Mesodermal cell (in vitro differentiated cells): ENCODE measurements around the gene ZBTB11.
"Not testable (repeated sequence)": the region's sequence is repeated elsewhere in the genome, so short reads cannot be mapped to it uniquely, and the experiment has no call there.

ENCODE experiments used
- H3K27ac ChIP-seq: 2 replicates; pipeline ENCODE4 v1.7.0; 2013; ENCODE audit warnings: mild to moderate bottlenecking, low read depth, low read length, moderate library complexity; ENCODE audit not compliant: severe bottlenecking
- H3K36me3 ChIP-seq: 2 replicates; pipeline ENCODE4 v1.7.1; 2013; ENCODE audit warnings: mild to moderate bottlenecking, low read length, moderate library complexity; ENCODE audit not compliant: control insufficient read depth, insufficient read depth
- H3K4me1 ChIP-seq: one replicate; pipeline ENCODE4 v1.7.1; 2013; ENCODE audit warnings: mild to moderate bottlenecking, low read length; ENCODE audit not compliant: insufficient read depth, control insufficient read depth, poor library complexity, severe bottlenecking
- H3K4me3 ChIP-seq: 2 replicates; pipeline ENCODE4 v1.7.0; 2013; ENCODE audit warnings: low read length, control low read depth, mild to moderate bottlenecking; ENCODE audit not compliant: insufficient read depth, poor library complexity, severe bottlenecking; ENCODE audit errors: extremely low read depth
- H3K9me3 ChIP-seq: 2 replicates; pipeline ENCODE4 v1.7.1; 2013; ENCODE audit warnings: mild to moderate bottlenecking, low read length, moderate library complexity; ENCODE audit not compliant: control insufficient read depth
- WGBS, 2 experiments: methylation state at CpG; one replicate each; pipeline ENCODE4 v1.1.5; 2013; ENCODE audit warnings: missing lambda C conversion rate in 2 of 2; ENCODE audit not compliant: insufficient coverage in 2 of 2; 5-methylcytosine and 5-hydroxymethylcytosine counted together

The ZBTB11 gene

DNA sequence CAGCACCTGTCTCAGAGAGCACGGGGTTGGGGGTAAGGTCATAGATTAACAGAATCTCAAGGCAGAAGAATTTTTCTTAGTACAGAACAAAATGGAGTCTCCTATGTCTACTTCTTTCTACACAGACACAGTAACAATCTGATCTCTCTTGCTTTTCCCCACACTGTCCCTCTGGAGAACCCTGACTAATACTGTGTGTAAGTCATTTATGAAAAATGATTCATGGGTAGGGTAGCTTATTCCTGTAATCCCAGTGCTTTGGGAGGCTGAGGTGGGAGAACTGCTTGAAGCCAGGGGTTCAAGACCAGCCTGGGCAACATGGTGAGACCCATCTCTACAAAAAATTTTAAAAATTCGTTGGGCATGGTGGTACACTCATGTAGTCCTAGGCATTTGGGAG, 27.7 kb upstream of the ZBTB11 start:
- H3K4me1 ChIP-seq, H3K9me3 ChIP-seq, H3K4me3 ChIP-seq, H3K36me3 ChIP-seq, H3K27ac ChIP-seq: not testable (repeated sequence)
- 86% methylated on average over 1 of the region's 2 CpGs; no CpG with 5 or more reads in 1 of the 2 experiments for WGBS, 2 experiments

DNA sequence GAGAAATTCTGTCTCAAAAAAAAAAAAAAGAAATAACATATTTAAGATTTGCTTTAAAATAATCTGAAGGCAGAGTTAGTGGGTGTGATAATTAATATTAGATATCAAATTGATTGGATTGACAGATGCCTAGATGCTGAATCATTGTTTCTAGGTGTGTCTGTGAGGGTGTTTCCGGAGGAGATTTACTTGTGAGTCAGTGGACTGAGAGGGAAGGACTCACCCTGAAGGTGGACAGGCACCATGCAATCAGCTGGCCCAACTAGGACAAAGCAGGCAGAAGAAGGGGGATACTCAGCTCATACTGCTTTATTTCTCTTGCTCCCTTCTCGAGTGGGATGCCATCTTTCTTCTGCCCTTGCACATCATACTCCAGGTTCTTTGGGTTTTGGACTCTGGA, 26.2 kb upstream of the ZBTB11 start:
- Histone ChIP-seq H3K27ac (no peak overlapping the region), H3K4me3 (no peak overlapping the region), H3K36me3 (no peaks in the 10 kb centered on the region), H3K4me1 (no peaks in the 10 kb centered on the region), H3K9me3 (no peaks in the 10 kb centered on the region)
- 91 to 100% methylated on average over 2 of the region's 2 CpGs for WGBS, 2 experiments

DNA sequence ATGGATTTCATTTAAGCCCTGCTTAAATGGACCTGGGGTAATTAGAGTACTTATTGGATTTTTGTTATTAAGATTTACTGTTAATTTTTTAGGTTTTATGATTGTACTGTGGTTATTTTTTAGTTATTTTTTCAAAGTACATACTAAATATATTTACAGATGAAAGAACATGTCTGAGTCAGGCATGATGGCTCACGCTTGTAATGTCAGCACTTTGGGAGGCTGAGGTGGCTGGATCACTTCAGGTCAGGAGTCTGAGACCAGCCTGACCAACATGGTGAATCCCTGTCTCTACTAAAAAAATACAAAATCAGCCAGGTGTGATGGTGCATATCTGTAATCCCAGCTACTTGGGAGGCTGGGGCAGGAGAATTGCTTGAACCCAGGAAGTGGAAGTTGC, 25.8 kb upstream of the ZBTB11 start:
- H3K27ac ChIP-seq, result no peak overlapping the region
- no peak overlapping the region for H3K4me3 ChIP-seq
- 78% methylated on average over 1 of the region's 1 CpG; no CpG with 5 or more reads in 1 of the 2 experiments for whole genome bisulfite sequencing, 2 experiments
- H3K4me1 ChIP-seq, result no peaks in the 10 kb centered on the region
- H3K36me3 ChIP-seq, result no peaks in the 10 kb centered on the region
- no peaks in the 10 kb centered on the region for H3K9me3 ChIP-seq

DNA sequence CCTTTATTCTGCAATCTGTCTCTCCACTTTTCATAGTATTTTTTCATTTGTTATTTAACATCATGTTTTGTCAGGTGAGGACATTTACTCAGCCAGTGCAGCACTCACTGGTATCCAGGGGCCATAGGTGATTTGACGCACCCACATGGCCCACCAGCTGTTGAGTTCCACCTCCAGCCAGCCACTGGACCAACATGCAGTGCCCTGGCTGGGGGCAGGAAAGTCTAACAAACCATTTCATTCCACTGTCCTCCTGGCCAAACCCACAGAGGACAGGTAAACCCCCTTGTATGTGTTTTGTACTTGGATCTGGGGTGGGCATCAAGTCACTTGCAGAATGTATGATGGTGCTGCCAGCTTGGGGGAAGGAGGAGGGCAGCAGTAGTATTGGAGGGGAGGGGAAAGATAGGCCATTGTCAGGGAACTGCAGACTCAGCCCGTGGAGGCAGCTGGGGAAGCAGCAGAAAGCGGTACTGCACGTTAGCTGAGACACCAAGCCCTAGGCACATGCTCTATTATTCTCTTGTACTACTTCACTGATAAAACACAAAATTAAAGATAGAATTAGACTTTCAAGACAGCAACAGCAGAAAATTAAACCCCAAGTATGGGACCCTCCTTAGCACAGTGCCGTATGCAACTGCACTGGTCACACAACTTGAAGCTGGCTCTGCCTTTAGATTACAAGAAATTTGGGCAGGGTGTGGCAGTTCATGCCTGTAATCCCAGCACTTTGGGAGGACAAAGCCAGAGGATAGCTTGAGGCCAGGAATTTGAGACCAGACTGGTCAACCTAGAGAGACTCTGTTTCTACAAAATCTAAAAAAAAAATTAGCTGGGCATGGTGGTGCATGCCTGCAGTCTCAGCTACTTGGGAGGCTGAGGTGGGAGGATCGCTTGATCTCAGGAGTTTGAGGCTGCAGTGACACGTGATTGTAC, 25.0 kb upstream of the ZBTB11 start:
- 85 to 88% methylated on average over 5 to 7 of the region's 7 CpGs for WGBS, 2 experiments

DNA sequence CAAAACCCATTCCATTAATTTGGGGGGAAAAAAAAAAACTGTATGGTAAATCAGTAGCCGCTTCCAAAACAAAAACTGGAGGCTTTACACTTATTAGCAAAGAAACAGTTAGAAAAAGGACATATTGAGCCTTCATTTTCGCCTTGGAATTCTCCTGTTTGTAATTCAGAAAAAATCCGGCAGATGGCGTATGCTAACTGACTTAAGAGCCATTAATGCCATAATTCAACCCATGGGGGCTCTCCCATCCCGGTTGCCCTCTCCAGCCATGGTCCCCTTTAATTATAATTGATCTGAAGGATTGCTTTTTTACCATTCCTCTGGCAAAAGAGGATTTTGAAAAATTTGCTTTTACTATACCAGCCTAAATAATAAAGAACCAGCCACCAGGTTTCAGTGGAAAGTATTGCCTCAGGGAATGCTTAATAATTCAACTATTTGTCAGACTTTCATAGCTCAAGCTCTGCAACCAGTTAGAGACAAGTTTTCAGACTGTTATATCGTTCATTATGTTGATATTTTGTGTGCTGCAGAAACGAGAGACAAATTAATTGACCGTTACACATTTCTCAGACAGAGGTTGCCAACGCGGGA, 18.9 kb upstream of the ZBTB11 start:
- no peaks in the 10 kb centered on the region for H3K9me3 ChIP-seq
- H3K4me1 ChIP-seq, result peaks cover 3% of the 10 kb centered on the region
- WGBS, 2 experiments, result 2 to 4% methylated on average over 3 of the region's 10 CpGs
- H3K27ac ChIP-seq, result no peak overlapping the region
- no peak overlapping the region for H3K4me3 ChIP-seq
- no peaks in the 10 kb centered on the region for H3K36me3 ChIP-seq

More for the DNA sequence above, 25.0 kb upstream of the ZBTB11 start:
- no peaks in the 10 kb centered on the region for H3K4me1 ChIP-seq
- no peaks in the 10 kb centered on the region for H3K36me3 ChIP-seq
- H3K4me3 ChIP-seq, result no peak overlapping the region
- H3K27ac ChIP-seq, result no peak overlapping the region
- H3K9me3 ChIP-seq, result no peaks in the 10 kb centered on the region

DNA sequence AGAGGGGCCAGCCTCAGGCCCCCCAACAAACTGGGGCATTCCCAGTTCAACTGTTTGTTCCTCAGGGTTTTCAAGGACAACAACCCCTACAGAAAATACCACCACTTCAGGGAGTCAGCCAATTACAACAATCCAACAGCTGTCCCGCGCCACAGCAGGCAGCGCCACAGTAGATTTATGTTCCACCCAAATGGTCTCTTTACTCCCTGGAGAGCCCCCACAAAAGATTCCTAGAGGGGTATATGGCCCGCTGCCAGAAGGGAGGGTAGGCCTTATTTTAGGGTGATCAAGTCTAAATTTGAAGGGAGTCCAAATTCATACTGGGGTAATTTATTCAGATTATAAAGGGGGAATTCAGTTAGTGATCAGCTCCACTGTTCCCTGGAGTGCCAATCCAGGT, 17.9 kb upstream of the ZBTB11 start:
- H3K4me3 ChIP-seq, H3K27ac ChIP-seq, H3K9me3 ChIP-seq, H3K36me3 ChIP-seq, H3K4me1 ChIP-seq: not testable (repeated sequence)
- 80% methylated on average over 2 of the region's 4 CpGs; no CpG with 5 or more reads in 1 of the 2 experiments for WGBS, 2 experiments

DNA sequence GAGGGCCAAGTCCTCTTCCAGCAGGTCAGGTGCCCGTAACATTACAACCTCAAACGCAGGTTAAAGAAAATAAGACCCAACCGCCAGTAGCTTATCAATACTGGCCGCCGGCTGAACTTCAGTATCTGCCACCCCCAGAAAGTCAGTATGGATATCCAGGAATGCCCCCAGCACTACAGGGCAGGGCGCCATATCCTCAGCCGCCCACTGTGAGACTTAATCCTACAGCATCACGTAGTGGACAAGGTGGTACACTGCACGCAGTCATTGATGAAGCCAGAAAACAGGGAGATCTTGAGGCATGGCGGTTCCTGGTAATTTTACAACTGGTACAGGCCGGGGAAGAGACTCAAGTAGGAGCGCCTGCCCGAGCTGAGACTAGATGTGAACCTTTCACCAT, 16.6 kb upstream of the ZBTB11 start:
- H3K9me3 ChIP-seq, H3K27ac ChIP-seq, H3K4me1 ChIP-seq, H3K4me3 ChIP-seq, H3K36me3 ChIP-seq: not testable (repeated sequence)
- WGBS, 2 experiments, result 65 to 86% methylated on average over 6 to 9 of the region's 13 CpGs

DNA sequence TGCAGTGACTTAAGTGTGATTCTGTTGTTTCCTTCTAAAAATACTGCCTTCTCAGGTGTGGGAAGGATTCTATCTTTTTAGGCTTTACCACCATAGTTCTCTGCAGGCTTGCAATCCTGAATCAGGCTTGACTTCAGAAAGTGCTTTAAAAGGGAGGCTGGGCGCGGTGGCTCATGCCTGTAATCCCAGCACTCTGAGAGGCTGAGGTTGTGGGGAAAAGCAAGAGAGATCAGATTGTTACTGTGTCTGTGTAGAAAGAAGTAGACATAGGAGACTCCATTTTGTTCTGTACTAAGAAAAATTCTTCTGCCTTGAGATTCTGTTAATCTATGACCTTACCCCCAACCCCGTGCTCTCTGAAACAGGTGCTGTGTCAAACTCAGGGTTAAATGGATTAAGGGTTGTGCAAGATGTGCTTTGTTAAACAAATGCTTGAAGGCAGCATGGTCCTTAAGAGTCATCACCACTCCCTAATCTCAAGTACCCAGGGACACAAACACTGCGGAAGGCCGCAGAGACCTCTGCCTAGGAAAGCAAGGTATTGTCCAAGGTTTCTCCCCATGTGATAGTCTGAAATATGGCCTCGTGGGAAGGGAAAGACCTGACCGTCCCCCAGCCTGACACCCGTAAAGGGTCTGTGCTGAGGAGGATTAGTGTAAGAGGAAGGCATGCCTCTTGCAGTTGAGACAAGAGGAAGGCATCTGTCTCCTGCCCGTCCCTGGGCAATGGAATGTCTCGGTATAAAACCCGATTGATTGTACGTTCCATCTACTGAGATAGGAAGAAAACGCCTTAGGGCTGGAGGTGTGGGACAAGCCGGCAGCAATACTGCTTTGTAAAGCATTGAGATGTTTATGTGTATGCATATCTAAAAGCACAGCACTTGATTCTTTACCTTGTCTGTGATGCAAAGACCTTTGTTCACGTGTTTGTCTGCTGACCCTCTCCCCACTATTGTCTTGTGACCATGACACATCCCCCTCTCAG, 15.0 kb upstream of the ZBTB11 start:
- WGBS, 2 experiments, result 52 to 83% methylated on average over 6 to 7 of the region's 15 CpGs
- not testable (repeated sequence) for H3K4me1 ChIP-seq, H3K36me3 ChIP-seq, H3K27ac ChIP-seq, H3K9me3 ChIP-seq, H3K4me3 ChIP-seq

DNA sequence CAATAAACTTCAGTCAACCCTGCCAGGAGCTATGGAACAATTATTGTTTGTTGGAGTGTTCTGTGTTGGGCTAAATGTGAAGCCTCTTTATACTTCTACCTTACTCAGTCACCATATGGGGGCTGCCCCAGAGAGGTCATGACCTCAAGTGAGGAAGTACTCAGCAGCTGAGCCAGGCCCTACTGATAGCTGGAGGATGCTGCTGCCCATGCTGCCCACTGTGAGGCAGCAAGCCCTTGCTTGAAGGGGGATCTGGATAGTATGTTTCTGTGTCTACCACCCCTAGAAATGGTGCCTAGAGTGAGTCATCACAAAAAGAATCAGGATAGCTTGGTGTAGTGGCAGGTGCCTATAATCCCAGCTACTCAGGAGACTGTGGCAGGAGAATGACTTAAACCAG, 14.0 kb upstream of the ZBTB11 start:
- H3K27ac ChIP-seq, result no peak overlapping the region
- H3K9me3 ChIP-seq, result no peaks in the 10 kb centered on the region
- H3K36me3 ChIP-seq, result no peaks in the 10 kb centered on the region
- peaks cover 3% of the 10 kb centered on the region for H3K4me1 ChIP-seq
- no peak overlapping the region for H3K4me3 ChIP-seq

DNA sequence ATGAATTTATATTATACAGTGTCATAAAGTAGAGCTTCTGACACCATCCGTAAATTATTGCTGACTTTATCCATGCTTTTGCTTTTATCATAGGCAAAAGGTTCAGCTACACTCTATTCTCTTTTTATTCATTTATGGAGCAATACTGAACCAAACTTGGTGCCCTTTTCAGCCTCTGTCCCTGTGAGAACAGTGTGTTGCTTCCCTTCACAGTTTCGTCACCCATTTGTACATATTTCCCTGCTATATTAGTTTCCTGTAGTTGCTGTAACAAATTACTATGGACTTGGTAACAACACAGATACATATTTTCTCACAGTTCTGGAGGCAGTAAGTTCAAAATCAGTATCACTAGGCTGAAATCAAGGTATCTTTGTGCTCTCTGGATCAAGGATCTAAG, 12.4 kb upstream of the ZBTB11 start:
- peaks cover 16% of the 10 kb centered on the region for H3K36me3 ChIP-seq
- H3K4me1 ChIP-seq, result peaks cover 10% of the 10 kb centered on the region
- no peak overlapping the region for H3K4me3 ChIP-seq
- H3K27ac ChIP-seq, result no peak overlapping the region
- H3K9me3 ChIP-seq, result no peaks in the 10 kb centered on the region
- 92% methylated on average over 1 of the region's 2 CpGs; no CpG with 5 or more reads in 1 of the 2 experiments for WGBS, 2 experiments
